GM19193 (cell line): ENCODE measurements around the gene GOLGA6L2.

ENCODE experiments used
- POLR2A ChIP-seq: IDR thresholded peaks from 4 replicates; pipeline ENCODE4 v1.6.1; 2011; ENCODE audit not compliant: insufficient read depth, insufficient read length; ENCODE audit errors: extremely low read depth

The GOLGA6L2 gene, protein sequence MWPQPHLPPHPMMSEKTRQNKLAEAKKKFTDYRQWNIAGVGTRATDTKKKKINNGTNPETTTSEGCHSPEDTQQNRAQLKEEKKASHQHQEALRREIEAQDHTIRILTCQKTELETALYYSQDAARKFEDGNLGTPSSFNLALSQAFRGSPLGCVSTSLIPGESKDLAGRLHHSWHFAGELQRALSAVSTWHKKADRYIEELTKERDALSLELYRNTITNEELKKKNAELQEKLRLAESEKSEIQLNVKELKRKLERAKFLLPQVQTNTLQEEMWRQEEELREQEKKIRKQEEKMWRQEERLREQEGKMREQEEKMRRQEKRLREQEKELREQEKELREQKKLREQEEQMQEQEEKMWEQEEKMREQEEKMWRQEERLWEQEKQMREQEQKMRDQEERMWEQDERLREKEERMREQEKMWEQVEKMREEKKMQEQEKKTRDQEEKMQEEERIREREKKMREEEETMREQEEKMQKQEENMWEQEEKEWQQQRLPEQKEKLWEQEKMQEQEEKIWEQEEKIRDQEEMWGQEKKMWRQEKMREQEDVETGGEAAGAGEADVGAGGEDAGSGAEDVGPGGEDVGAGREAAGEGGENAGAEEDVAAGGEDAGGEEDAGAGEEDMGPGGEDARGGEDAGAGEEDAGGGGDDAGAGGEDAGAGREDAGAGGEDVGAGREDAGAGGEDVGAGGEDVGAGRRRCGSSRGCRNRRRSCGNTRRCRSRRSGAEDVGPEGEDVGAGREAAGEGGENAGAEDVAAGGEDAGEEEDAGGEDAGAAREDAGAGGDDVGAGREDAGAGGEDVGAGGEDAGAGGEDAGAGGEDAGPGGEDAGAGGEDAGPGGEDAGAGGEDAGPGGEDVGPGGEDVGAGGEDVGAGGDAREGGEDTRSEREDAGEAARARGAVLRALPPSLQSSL

DNA sequence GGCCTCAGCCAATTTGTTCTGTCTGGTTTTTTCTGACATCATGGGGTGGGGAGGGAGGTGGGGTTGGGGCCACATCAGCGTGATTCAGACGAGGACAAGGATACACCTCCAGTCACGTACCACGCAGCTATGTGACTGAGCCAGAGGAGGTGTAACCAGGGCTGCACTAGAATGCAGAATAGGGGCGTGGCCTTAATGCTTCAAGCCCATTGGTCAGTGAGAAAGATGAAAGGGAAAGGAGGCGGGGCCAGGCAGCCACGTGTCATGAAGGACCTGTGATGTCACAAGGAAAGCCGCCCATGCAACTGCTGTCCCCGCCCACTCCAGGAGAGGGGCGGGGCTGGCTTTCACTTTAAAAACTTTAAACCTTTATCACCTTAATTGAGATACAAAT, at the start of gene GOLGA6L2:
Gene GOLGA6L2 (minus strand): TSS at position 137 of the 394 bp plus-strand sequence. CDS start 62 bp downstream, at position 75.
- TF ChIP-seq POLR2A = no peak

DNA sequence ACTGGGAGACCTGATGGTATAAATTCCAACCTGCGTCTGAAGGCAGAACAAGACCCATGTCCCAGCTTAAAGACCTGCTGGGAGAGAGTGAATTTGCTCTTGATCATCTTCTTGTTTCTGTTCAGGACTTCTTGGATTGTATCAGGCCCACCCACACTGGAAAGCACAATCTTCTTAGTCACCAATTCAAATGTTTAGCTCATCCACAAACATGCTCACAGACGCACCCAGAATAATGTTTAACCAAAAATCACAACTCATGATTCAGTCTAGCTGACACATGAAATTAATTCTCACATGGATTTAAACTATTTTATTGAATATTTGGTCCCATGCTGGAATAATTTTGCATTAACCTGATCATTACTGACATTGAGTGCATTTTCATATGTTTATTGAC, 37.8 kb upstream of the GOLGA6L2 start:
- no peak for TF ChIP-seq POLR2A

DNA sequence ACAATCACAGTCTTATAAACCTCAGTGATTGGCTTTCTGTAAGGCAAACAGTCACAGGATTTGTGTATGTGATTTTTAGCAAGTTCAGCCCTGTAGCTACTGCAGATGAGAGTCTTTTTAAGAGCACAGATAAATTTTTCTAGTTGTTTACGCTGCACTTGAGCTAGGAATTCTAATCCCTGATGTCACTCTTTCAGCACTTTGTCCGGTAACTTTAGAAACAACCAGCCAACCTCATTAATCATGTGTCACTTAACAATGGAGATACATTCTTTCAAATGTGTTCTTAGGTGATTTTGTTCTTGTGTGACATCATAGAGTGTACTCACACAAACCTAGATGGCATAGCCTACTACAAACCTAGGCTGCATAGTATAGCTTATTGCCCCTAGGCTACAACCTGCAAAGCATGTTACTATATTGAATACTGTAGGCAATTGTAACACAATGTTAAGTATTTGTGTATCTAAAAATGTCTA, 36.8 kb upstream of the GOLGA6L2 start:
- no peak for TF ChIP-seq POLR2A

DNA sequence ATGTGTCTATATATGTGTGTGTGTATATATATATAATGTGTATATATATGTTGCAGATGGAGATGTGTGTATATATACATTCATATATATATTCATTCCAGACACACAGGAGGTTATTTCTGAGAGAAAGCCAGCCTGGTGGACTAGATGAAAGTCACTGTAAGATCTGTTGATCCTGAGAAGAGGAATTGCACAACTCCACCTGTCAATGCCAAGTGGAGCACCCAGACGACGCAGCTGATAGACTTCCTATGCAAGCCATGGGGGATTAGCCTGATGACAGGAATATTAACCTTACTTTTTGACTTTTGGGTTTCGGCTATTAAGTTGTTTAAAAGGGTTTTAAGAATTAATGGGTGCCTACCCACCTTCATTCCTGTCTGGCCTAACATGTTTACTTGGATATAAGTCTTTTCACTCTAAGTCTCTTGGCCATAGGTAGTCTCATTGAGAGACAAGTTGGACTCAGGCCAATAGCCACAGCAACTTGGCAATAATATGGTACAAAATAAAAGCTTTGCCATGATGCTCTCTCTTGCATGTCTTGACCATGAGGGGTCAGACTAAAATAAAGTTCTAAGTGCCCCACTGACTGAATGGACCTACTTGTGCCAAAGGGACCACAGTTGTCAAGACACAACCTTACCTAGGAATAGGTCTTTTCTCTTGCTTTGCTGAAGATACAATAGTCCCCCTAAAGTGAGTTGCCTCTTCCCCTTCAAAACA, 35.9 kb upstream of the GOLGA6L2 start:
- no peak for TF ChIP-seq POLR2A

DNA sequence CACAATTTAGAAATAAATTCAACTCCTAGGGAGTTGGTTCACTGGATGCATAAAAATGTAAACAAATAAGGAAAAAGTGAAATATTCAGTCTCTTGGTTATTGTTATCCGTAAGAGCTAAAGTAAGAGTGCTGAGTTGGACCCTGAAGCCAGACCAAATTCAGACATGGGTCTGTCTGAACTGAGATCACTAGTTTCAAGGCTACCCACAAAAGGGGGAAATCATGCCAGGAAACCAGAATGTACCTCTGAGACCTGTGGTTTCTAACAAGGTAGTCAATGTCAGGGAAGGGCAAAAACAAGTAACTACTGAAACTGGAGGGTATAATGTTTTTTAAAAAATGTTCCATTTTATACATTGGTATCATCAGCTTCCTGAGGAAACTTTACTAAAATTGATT, 35.2 kb upstream of the GOLGA6L2 start:
- TF ChIP-seq POLR2A = no peak

DNA sequence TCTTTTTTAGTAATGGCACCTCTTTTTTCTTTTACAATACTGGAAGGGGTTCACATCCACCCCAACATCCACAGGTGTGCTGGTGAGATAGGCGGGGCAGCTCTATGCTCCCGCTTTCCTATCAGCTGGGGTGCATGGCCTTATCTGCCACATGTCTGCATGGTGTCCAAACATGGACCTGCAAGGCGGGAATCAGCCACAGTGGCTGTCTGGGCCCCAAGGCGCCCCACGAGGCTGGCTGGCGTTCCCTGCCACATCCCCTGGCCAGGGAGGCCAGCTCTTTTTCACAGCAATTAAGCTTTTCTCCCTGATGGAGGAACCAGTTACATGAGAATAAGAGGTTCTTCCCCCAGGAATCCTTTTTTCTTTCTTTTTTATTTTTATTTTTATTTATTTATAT, 30.9 kb upstream of the GOLGA6L2 start:
- TF ChIP-seq POLR2A = no peak

DNA sequence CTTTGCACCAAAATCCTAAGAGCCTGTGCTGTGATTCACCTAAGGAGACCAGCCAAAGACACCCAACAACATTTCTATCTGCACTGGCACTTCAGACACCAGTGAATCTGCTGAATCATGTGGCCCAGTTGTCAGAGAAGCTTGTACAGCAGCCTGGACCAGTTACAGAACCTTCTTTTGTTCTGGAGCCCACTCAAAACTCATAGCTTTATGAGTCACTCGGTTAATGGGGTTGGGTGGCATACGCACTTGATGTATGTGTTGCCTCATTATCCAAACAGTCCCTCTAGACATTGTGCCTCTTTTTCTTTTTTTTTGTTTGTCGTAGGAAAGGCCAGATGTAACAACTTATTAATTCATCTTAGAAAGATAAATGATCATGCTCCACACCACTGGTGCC, 25.6 kb upstream of the GOLGA6L2 start:
- no peak for TF ChIP-seq POLR2A

DNA sequence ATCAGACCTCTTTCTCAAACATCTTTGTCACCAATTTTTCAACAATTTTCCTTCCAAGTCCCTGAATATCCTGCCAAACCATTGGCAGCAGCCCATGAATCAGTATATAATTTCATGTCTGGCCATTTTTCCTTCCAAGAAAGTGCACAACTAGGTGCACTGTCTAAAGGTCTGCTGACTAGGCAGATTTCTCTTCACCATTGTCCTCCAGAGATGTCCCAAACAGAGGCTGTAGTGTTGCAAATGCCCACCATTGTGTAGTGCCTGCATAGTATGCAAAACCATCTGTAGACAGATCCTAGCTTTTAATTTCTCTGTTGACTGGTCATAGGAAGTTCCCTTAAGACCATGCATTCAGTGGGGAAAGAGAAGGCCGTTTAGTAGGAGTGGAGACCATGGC, 25.0 kb upstream of the GOLGA6L2 start:
- no peak for TF ChIP-seq POLR2A

DNA sequence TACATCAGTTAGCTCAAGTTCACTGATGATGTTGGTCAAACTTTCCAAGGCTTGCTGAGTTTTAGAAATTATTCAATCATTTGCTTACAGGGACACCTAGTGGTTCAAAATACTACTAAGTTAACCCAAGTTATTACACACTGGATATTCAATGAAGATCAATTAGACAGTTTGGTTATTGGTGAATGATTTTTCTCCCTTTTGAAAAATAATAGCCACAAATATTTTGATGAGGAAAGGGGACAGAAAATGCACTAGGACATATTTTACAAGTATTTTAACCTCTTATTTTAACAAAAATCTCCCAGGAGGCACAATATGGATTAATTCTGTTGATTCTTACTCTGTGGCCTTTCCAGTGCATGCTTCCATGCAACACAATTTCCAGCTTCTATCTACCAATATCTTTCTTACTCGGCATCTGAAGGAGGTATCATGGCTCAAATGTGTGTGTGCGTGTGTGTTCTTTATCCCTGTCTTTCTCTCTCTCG, 20.1 kb upstream of the GOLGA6L2 start:
- no peak for TF ChIP-seq POLR2A

DNA sequence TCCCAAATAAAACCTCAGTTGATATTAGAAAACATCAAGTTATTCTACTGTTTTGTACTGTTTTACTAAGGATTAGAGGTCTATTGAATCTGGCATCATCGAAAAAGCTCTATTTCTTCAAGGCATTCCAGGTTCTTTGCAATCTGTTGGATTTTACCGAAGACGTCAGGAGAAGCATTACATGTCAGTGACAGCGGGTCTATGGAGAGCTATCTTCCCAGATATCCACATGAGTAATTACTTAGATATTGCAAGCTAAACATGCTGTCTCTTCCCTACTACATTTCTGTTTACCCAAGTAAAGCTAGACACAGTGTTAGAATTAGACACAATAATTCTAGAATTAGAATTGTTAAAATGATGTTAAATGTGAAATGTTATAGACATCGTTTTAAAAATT, 10.8 kb upstream of the GOLGA6L2 start:
- no peak for TF ChIP-seq POLR2A

DNA sequence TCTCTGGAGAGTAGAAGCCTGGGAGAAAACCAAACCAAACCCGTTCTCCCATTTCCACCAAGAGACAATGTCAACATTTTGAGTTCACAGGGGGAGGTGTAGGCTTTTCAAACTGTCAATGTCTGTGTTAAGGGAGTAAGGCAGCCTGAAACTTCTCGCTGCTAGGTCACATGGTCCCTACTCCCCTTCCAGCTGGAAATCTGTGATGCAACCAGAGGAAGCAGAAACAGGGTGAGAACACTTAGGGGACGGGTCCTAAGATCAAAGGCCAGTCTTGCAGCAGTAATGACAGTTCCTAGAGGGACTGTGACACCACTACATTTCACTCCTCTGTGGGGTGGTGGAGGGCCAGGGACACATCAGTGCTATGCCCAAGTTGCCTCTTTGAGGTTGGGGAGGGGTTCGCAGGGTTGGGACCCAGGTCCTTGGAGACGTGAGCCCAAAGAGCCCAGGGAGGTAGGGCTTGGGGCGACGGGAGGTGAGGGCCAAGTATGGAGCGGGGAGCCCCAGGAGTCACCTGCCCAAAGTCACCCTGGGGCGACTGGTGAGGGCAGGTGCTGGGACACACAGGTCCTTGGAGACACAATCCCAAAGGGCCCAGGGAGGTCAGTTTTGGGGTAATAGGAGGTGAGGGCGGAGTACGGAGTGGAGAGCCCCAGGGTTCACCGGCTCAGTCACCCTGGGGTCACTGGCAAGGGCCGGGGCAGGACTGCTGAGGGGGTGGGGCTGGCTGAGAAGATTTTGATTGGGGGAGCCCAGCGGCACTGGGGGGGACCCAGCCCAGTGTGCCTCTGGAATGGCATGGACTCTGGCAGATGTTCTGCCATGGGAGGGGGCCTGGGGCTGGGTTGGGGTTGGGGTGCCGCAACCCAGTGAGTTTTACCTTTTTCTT, 582 bp downstream of the GOLGA6L2 start:
- no peak for TF ChIP-seq POLR2A

DNA sequence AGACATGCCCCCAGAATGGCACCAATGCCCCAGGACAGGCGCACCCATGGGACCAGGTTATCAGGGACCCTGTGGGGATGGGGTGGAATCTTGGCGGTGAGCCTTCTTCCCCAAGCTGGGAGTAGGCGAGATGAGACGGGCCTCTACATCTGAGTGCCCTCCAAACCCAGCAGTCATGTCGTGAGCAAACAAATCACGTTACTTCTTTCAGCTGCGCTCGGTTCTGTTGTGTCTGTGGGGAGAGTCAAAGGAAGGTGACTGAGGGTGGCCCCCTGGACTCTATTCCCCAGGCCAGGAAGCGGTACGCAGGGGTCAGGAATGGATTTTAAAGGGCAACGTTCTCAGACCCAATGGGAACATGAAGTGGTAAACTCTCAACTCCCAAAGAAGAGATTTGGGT, 2.8 kb downstream of the GOLGA6L2 start:
- no peak for TF ChIP-seq POLR2A

DNA sequence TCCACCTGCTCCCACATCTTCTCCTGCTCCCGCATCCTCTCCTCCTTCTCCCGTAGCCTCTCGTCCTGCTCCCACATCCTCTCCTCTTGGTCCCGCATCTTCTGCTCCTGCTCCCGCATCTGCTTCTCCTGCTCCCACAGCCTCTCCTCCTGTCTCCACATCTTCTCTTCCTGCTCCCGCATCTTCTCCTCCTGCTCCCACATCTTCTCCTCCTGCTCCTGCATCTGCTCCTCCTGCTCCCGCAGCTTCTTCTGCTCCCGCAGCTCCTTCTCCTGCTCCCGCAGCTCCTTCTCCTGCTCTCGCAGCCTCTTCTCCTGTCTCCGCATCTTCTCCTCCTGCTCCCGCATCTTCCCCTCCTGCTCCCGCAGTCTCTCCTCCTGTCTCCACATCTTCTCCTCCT, 5.8 kb downstream of the GOLGA6L2 start:
- no peak for TF ChIP-seq POLR2A

DNA sequence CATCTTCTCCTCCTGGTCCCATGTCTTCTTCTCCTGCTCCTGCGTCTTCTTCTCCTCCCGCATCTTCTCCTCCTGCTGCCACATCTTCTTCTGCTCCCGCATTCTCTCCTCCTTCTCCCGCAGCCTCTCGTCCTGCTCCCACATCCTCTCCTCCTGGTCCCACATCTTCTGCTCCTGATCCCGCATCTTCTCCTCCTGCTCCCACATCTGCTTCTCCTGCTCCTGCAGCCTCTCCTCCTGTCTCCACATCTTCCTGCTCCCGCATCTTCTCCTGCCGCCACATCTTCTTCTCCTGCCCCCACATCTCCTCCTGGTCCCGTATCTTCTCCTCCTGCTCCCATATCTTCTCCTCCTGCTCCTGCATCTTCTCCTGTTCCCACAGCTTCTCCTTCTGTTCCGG, 6.4 kb downstream of the GOLGA6L2 start:
- no peak for TF ChIP-seq POLR2A
